GM18508 (cell line): Measurements from ENCODE around the gene CCDC102A.

Experiments used
- ATAC-seq: cut with Tn5 transposase; IDR thresholded peaks from one replicate; pipeline ENCODE4 v1.9.1; 2021; ENCODE audit warnings: moderate number of reproducible peaks; ENCODE audit not compliant: insufficient read depth, unreplicated experiment

Gene CCDC102A

GRCh38 chr16:57469046-57469445 is 67.3 kb downstream of the CCDC102A start:
- ATAC-seq, result no peak

- no peak for ATAC-seq
Measured at GRCh38 chr16:57468346-57468745, 68.0 kb downstream of the CCDC102A start.

- ATAC-seq, result no peak
Measured at GRCh38 chr16:57464523-57464922, 71.8 kb downstream of the CCDC102A start.

- ATAC-seq, result no peak
Measured at GRCh38 chr16:57462978-57463362, 73.4 kb downstream of the CCDC102A start.

- peak; percentile 50 for ATAC-seq
Measured at GRCh38 chr16:57462209-57462977, 74.0 kb downstream of the CCDC102A start, which contains the start of gene POLR2C. Gene POLR2C (plus strand): TSS chr16:57462679. CDS start chr16:57462725, 46 bp downstream.
